Measurements from ENCODE around the gene MBD4.
"Not testable (repeated sequence)": the region's sequence is repeated elsewhere in the genome, so short reads cannot be mapped to it uniquely, and the experiment has no call there.

MBD4 gene

DNA sequence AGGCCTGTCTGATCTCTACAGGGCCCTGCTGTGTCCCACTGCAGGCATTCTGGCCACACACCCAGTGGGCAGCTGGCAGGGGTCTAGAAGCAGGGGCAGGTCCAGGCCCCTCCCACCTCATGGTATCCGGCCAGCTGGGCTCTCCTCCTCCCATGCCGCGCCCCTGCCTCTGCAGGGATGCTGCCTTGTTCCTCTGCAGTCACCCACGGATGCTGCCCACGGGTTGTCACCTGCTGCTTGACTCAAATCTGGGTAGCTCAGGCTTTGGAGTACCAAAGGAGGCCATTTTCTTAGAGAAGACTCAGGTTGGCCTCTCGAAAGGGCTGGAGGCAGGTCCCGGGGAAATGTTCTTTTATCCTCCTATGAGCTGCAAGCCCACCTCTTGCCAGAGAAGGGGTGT is 36.3 kb downstream of the MBD4 start:
- DNase-seq, result no peak

DNA sequence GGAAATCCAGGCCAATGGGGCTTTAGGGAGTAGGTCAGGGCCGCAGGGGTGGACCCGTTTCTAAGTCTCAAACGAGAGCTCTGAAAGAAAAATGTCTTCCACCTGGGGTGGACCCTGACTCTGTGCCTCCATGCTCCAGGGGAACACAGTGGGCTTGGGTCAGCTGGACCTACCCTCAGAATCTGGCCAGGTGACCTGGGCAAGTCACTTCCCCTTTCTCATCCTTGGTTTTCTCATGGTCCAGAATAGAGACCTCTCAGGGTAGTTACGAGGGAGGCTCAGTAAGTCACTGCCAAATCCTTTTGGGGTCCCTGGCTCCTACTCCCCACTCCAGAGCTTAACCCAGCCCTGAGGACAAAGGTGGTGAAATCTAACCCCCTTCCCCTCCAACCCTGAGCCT is 37.1 kb downstream of the MBD4 start:
- no peak for DNase-seq

DNA sequence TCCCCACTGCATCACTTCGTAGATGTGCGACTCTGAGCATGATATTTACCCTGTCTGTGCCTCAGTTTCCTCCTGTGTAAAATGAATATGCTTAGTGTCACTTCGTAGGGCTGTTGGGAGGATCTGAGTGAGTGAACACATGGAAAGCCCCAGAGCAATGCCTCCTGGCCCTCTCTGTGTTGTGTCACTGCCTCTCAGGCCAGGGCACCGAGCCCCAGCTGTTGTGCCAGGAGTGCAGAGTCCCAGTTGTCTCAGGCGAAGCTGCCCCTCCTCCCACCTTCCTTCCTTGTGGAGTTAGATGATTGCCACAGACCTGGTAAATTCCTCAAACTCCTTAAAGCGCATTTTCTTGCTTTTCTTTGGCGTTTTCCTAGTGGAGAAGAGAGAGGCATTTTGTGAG is 37.5 kb downstream of the MBD4 start:
- no peak for DNase-seq

DNA sequence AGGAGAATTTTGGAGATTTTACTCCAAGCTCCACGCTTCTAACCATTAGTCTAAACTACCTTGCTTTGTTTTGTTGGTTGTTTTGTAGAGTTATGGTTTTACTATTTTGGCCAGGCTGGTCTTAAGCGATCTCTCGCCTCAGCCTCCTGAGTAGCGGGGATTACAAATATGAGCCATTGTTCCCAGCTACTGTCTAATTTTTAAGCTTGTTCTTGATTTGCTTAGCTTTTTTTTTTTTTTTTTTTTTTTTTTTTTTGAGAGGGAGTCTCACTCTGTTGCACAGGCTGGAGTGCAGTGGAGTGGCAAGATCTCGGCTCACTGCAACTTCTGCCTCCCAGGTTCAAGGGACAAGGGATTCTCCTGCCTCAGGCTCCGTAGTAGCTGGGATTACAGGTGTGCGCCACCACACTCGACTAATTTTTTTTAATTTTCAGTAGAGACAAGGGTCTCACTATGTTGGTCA is 39.8 kb downstream of the MBD4 start:
- no peak for DNase-seq

DNA sequence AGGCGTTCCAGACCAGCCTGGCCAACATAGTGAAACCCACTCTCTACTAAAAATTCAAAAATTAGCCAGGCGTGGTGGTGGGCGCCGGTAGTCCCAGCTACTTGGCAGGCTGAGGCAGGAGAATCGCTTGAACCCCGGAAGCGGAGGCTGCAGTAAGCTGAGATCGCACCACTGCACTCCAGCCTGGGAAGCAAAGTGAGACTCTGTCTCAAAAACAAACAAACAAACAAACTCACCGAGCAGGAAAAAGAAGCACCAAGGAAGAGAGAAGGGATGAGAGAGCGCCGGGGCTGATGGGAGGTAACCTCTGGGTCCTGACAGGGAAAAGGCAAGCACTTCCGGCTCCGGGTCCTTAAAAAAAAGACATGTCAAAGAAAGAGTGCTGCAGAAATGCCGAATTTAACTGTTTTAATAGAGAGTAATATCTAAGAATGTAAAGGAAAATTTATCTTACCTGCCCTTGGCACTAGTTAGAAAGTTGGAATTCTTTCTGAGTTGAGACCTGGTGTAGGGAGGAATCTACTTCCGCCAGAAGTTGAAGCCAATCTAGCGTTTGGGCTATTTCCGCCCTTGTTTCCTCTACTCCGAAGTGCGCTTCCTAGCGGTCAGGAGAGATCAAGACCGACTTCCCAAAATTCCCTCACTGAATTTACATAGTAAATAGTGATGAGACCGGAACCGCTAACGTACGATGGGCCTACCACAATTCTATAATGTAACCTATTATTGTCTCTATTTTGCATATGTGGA is 40.4 kb downstream of the MBD4 start:
- DNase-seq, result peak; percentile 96

DNA sequence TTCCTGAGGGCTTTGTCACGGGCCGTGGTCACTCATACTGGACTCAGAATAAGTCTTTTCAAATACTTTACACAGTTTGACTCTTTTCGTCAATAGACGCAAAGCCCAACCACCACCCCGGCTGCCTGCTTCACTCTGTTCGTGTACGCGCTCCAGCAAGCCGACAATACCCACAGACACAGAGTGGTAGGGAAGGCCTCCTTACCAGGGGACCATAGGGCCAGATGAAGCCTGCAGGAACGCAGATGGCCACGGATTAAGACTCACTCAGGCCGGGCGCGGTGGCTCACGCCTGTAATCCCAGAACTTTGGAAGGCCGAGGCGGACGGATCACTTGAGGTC is 41.0 kb downstream of the MBD4 start:
- peak; percentile 47 for DNase-seq

DNA sequence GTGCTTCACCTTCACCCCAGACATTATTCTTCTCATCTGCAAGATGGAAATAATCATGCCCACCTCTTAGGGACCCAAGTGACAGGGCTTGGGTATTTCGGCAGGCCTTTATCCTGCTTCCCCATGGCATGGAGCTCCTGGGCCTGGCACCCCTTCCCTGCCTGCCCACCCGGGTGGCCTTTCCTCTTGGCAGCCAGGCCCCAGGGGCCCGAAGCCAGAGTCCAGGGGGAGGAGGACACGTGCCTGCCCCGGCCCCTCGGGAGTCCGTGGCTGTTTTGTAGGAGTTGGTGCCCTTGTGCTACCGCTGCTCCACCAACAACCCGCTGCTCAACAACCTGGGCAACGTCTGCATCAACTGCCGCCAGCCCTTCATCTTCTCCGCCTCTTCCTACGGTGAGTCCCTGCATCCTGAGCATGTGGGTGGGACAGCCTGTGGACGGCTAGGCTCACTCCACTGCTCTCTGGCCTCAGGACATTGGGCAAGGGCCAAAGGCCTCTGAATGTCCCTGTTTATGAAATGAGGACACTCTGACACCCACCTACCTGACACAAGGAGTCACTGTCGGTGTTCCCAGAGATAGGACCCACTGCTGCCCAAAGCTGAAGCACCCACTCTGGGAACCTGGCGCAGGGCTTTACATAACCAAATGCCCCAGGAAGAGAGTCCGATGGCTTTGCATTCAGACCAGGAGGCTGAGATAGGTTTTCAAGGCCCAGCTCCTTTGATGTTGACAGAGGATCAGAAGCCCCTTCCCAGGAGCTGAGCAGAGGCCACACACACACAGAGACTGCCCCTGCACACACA is 45.8 kb downstream of the MBD4 start:
- DNase-seq, result not testable (repeated sequence)

DNA sequence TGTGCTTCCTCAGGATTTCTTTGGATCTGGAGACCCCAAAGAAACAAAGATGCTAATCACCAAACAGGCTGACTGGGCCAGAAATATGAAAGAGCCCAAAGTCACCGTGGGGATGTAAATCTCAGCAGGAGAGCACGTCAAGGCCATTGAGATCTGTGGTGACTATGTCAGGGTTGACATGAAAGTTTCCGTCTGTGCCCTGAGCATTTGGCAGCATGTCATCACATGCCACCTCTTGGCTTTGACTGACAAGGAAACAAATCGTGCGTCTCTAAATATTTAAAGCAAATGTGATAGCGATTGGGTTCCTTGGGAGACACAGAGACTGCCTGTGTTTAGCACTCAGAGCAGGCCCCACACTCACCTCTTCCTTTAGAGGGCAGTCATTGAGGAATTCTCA is 46.5 kb downstream of the MBD4 start:
- DNase-seq, result no peak

DNA sequence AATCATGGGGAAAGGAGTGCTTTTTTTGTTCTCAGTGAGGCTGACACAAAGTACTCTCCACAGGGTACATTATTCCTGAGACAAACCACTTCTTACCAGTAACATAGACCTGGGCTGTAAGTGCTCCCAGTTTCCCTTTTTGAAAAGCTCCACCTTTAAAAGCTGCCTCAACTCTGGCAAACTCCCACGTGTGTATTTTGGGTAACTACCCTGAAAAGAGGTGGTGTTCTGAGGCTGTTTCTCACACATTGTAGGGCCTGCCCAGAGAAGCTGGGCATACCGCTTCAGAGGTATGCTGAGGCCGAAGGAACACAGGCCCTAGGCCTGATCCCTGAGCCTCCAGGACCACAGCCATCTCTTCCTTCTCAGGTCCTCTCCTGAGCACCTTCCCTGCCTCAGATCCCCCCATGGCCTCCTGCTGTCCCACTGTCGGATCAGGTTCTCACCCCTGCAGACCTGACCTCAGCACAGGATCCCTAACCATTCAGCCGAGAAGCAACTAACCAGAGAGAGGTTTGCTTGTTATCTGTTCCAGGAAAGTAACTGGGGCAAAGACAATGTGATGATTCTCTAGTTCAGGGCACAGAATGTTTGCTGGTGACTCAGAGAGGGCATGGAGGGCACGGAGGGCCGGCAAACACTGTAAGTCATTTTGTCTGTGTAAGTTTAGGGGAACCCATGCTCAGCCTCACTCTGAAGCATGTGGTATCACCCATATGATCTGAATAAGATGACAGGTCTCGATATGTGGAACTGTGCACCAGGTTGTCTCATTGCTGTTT is 47.5 kb downstream of the MBD4 start:
- DNase-seq, result not testable (repeated sequence)

DNA sequence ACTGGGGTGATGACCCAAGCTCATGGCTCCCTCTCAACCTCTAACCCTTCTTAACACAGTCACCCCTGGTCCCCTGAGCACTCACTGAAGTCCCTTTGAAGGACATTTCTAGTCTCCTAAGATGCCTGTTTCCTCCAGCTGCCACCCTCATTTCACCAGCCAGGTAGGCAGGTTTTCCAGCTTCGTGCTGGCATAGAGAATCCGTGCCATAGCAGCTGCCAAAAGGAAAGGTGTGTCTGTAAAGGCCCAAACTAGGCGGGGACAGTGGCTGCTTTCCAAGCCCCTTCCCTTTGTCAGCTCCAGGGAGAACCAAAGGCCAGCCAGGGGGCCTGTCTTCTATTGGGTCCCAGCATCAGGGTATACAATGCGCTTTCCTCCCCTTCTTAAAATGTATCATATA is 48.2 kb downstream of the MBD4 start:
- not testable (repeated sequence) for DNase-seq

DNA sequence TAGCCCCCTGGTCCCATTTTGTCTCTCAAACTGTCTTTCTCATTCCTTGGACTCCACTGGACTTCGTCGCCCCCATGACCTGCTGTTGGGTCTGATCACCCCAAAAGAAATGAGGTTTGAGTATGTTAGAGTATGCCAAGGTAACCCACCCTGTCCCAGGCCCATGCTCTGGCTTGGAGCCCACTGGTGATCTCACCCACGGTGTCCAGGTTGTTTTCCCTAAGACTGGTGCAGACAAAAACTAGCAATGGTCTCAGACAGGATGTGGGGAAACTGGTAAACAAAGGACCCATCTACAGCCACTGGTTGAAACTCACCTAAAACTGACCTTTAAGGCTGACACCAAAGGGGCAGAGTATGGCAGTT is 50.2 kb downstream of the MBD4 start:
- no peak for DNase-seq

DNA sequence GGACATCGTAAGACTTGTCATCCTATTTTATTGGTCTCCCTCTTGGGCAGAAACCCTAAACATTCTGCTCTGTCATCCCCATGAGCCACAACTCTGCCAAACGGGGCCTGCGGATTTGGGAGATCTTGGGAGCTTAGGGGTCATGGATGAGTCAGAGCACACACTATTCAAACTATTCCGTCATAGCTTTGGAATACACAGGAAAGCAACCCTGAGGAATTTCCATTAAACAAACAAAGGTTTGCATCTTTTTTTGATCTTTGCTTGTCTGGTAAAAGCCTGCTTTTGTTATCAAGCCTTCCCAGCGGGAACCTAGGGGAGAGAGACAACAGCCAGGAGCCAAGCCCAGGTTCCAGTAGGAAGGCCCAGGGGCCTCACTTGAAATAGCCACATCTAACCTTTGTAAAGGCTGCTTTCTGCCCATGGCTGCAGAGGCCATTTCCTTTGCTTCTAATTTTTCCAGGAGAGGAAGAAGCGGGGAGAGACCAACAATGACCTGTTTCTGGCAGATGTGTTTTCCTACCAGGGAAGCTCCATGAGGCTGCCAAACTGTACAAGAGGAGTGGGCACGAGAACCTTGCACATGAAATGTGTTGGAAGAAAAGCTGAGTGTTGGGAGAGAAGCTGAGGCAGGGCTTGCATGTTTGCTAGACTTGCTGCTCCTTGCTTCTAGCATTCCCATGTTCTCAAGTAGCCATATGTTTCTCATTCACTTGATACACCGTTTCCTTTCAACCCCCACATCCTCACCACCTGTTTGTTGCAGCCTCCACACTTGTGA is 50.8 kb downstream of the MBD4 start:
- not testable (repeated sequence) for DNase-seq

DNA sequence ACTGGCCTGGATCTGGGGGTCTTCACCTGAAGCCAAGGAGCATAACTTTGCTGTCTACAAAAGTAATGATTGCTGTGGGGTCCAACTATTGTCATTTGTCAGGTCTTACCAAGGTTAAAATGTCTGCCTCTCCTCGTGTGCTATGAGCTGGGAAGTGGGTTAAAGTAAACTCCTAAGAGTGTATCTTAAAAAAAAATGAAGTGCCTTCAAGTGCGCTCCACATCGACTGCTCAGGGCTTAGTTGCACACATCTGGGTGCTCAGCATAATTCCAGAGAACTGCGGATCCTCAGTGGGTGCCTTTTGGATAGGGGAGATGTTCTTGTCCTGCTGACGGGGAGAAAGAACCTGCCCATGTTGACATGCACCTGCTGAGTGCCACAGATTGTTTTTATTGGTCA is 52.3 kb downstream of the MBD4 start:
- no peak for DNase-seq

DNA sequence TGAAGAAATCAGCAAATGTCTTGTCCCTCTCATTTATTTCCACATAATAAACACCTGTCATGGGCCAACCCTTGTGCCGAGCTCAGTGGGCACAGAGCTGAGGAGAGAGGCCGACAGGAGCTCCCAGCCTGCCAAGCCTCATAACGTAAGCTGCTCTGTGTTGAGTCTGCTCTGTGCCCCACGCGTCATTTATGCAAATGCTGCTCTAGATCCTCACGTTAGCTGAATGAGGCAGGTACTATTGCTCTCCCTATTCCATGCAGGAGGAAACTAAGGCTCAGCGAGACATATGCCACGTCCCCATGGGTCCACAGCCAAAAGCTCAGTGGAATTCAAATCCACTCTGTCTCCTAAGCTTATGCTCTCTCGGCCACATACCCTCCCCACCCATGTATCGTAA is 52.8 kb downstream of the MBD4 start:
- no peak for DNase-seq

DNA sequence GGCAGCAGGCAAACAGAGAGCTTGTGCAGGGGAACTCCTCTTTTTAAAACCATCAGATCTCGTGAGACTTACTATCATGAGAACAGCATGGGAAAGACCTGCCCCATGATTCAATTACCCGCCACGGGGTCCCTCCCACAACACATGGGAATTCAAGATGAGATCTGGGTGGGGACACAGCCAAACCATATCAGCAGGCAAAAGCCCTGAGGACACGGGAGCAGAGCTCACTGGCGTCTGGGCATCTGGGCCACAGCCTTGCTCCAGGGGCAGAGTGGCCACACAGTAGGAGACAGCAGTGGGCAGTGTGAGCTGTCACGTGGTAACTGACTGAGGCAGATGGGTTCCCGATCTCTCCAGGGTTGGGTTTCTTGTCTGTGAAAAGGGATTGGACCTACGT is 54.2 kb downstream of the MBD4 start:
- not testable (repeated sequence) for DNase-seq

DNA sequence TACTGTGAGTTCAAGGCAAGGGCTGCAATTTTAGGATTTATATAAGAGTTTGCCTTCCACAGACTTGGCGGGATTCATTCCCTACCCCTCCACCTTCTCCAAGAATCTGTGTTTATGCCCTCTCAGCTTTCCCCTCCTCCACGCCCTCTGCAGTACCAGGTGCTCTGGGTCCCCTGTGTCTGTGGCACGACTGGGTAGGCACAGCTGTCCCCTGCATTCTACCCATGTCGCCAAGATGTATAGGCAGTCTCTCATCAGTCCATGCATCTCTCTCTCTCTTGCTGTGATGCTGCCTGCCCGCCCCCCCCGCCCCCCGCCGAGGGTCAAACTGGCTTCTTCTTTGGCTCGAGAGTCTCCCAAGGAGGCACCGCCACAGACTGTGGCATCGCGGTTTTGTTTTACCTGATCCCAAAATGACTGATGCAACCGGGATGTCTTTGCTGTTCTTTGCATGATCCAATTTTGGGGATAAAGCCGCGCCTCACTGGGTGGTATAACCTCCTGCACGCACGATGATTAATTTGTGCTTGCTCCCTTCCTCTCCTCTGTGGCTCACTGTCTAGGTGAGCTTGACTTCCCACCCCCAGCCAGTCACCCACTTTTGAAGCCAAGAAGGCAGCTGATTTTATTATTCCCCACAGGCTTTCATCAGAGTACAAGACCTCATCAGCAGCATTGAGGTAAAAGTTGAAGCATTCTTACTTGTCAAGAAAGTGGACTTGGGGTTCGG is 55.0 kb downstream of the MBD4 start:
- no peak for DNase-seq

DNA sequence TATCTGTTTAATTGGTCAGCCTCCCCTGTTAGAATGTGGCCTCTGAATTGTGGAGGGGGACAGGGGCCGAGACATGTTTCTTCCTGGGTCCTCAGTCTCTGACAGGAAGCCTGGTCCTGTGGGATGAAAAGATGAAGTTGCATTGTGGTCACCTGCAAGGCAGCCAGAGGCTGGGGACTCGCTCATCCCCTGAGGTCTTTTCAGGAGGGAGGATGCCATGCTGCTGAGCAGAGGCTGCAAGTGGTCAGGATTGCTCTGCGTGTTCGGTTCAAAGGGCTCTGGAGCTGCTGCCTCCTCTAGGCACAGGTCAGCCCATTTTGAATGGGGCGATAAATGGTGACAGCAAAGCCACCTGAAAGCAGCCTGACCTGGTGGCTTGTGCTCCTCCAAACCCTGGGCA is 55.6 kb downstream of the MBD4 start:
- DNase-seq, result not testable (repeated sequence)

DNA sequence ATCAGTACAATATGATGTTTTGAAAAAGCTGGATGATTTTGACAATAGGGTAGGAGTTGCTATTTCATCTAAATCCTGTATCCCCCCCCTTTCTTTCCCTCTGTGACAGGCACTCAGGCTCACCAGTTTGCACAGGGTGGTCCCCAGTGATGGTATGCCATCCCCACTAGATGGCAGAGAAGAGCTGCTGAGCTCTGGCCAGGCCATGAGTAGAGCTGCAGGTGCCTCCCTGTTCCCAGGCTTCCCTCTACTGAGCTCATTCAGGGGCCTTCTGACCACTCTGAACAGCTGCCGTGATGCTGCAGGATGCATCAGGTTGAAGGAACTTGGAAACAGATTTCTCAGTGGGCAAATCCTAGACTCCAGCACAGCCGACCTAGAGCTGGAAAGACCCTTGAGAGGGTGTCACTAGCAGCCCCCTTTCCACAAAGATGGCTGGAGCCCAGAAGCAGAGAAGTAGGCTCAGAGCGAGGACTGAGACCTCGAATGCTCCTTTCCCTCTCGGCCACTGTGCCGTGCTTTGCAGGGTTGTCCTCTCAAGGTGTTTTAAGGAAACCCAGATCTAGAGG is 56.4 kb downstream of the MBD4 start:
- peak; percentile 81 for DNase-seq

DNA sequence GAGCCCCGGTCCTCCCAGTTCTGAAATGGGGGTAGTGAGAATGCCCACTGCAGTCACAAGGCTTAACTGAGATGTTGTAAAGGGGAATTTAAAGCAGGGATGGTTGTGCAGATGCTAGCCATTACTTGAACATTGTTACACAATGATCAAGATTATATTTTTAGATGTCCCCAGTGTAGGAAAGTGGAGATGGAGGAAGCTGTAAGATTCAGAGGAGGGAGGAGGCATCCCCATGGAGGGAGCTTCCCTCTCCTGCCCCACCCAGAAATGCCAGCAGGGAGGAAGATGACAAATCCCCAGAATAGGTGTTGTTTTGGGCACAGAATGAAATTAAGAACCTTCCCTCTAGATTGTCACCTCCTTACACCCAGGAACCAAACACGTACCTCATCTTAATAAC is 57.4 kb downstream of the MBD4 start:
- DNase-seq, result no peak
